Stimulated activated CD8-positive, alpha-beta memory T cell treated with anti-CD3 and anti-CD28 coated beads, Interleukin-4, amount 100 ng/mL, for 48 hours (primary cell): Measurements from ENCODE around the gene PTDSS2.
A peak's percentile ranks its signal among the peaks of the same experiment; 100 is the strongest.

Experiments
- DNase-seq: peaks from one replicate; pipeline ENCODE4 v3.0.0-alpha.2; 2020

PTDSS2 gene

GRCh38 chr11:533586-534395 is 83.7 kb downstream of the PTDSS2 start:
- DNase-seq: no peak

GRCh38 chr11:534396-535209 is 84.5 kb downstream of the PTDSS2 start:
- peak; percentile 51 for DNase-seq

- no peak for DNase-seq
Measured at GRCh38 chr11:535210-535518, 85.1 kb downstream of the PTDSS2 start.

GRCh38 chr11:535519-536454 is 85.7 kb downstream of the PTDSS2 start, which contains the start of gene HRAS:
TSS of gene HRAS (minus strand) at chr11:535576.
- peak; percentile 96 for DNase-seq

- peak; percentile 95 for DNase-seq
Measured at GRCh38 chr11:536841-537621, 87.0 kb downstream of the PTDSS2 start, which contains the start of gene LRRC56. TSS of gene LRRC56 (plus strand) at chr11:537527. CDS start at chr11:540685, 3,158 bp downstream.

GRCh38 chr11:537622-538430 is 87.7 kb downstream of the PTDSS2 start:
- DNase-seq: no peak

GRCh38 chr11:538431-539051 is 88.5 kb downstream of the PTDSS2 start:
- DNase-seq: no peak

GRCh38 chr11:539971-540481 is 89.9 kb downstream of the PTDSS2 start:
- no peak for DNase-seq
